Measurements from ENCODE around the gene FAM110A.

GRCh38 chr20:856361-856775, 22.9 kb downstream of the FAM110A start:
- TF ChIP-seq CTCF (conservative IDR thresholded peaks at IDR 0.05; ENCODE audit: low read length) (no peak), EZH2phosphoT487 (IDR thresholded peaks at IDR 0.05; ENCODE audit: borderline replicate concordance) (no peak)
